Prostate gland (tissue), 2 donors: ENCODE data around the gene ADGRD1.

Experiments used
- CTCF ChIP-seq, 4 experiments: fragments of 200-600 bp in 2 of 4; fragments of 450-650 bp in 2 of 4; sonication (generic) in 2 of 4; IDR thresholded peaks; 1 replicate in 3 of 4; 2 replicates in 1 of 4; pipeline ENCODE4 v1.5.1; 2016 to 2019; ENCODE audit warnings: antibody characterized with exemption in 4 of 4, mild to moderate bottlenecking in 2 of 4, moderate library complexity in 2 of 4
- POLR2AphosphoS5 ChIP-seq: sonication (generic); formaldehyde crosslinking; IDR thresholded peaks from one replicate; pipeline ENCODE4 v1.6.1; 2017; ENCODE audit warnings: antibody characterized with exemption

GRCh38 chr12:131053567-131053966 is 99.9 kb downstream of the ADGRD1 start:
- TF ChIP-seq CTCF (IDR thresholded peaks at IDR 0.05) (no peak), POLR2AphosphoS5 (no peak)
